HUDEP-2 (cell line): Measurements from ENCODE around the gene ANKRD50.

Source experiments
- DNase-seq, 76 experiments: peaks; one replicate each; lab custom pipeline; 2025; ENCODE audit not compliant: unreplicated experiment in 76 of 76; lab: John Stamatoyannopoulos, UW

ANKRD50 gene

GRCh38 chr4:124710015-124710741, 2.4 kb downstream of the ANKRD50 start:
- peak in 2 of 76 experiments; percentile 0 for DNase-seq

- DNase-seq = no peak
These were observed 3.8 kb downstream of the ANKRD50 start for GRCh38 chr4:124708517-124709300.

- no peak for DNase-seq
These were observed 7.1 kb downstream of the ANKRD50 start for GRCh38 chr4:124705393-124705792.

- no peak for DNase-seq
These were observed 9.4 kb downstream of the ANKRD50 start for GRCh38 chr4:124703154-124703553.

- DNase-seq = no peak
These were observed 15.1 kb downstream of the ANKRD50 start for GRCh38 chr4:124697441-124697840.

- DNase-seq = no peak
These were observed 16.4 kb downstream of the ANKRD50 start for GRCh38 chr4:124696182-124696581.

GRCh38 chr4:124694946-124695598, 17.5 kb downstream of the ANKRD50 start:
- DNase-seq = no peak

- DNase-seq = no peak
These were observed 18.2 kb downstream of the ANKRD50 start for GRCh38 chr4:124694306-124694705.

GRCh38 chr4:124691801-124692200, 20.7 kb downstream of the ANKRD50 start:
- DNase-seq = no peak

- no peak for DNase-seq
These were observed 26.3 kb downstream of the ANKRD50 start for GRCh38 chr4:124686279-124686678.

- no peak for DNase-seq
These were observed 26.7 kb downstream of the ANKRD50 start for GRCh38 chr4:124685851-124686250.

- DNase-seq = peak in 3 of 76 experiments; percentile 2 to 7 (median 3)
These were observed 28.2 kb downstream of the ANKRD50 start for GRCh38 chr4:124684301-124684700.

GRCh38 chr4:124682384-124682783, 30.1 kb downstream of the ANKRD50 start:
- no peak for DNase-seq

- no peak for DNase-seq
These were observed 46.0 kb downstream of the ANKRD50 start for GRCh38 chr4:124666496-124666895.

GRCh38 chr4:124658795-124659194, 53.7 kb downstream of the ANKRD50 start:
- no peak for DNase-seq

- no peak for DNase-seq
These were observed 61.9 kb downstream of the ANKRD50 start for GRCh38 chr4:124650614-124651013.

GRCh38 chr4:124647599-124647998, 64.9 kb downstream of the ANKRD50 start:
- no peak for DNase-seq

- DNase-seq = no peak
These were observed 67.9 kb downstream of the ANKRD50 start for GRCh38 chr4:124644621-124645020.

- no peak for DNase-seq
These were observed 69.7 kb downstream of the ANKRD50 start for GRCh38 chr4:124642846-124643245.

GRCh38 chr4:124641715-124642381, 70.7 kb downstream of the ANKRD50 start:
- DNase-seq = peak in 34 of 76 experiments; percentile 0 to 55 (median 20)
